AG10803 (cell line): ENCODE results near the gene ANKS1B.

ENCODE experiments used
- DNase-seq: peaks from one replicate; pipeline ENCODE4 v3.0.0; 2010; ENCODE audit warnings: low read depth
- H3K4me3 ChIP-seq: 2 replicates; pipeline ENCODE4 v1.5.1; 2011; ENCODE audit warnings: mild to moderate bottlenecking, low read length, control low read depth
- TF ChIP-seq, protein P1 (sequence below): conservative IDR thresholded peaks from 2 replicates; pipeline ENCODE4 v1.5.1; 2011; ENCODE audit warnings: mild to moderate bottlenecking, low read length, control low read depth, inconsistent platforms

The ANKS1B gene

DNA sequence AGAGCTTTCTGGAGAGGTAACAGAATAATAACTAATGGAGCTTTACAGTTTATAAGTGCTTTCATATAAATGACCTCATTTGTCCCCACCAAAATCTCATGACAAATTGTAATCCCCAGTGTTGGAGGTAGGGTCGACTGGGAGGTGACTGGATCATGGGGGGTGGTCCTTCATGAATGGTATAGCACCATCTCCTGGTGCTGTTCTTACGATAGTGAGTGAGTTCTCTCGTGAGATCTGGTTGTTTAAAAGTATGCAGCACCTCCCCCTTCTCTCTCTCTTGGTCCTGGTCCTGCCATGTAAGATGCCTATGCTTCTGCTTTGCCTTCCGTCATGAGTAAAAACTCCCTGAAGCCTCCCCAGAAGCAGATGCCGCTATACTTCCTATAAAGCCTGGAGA lies 760.5 kb downstream of the ANKS1B start:
- no peak overlapping the region for H3K4me3 ChIP-seq
- TF ChIP-seq, protein P1, sequence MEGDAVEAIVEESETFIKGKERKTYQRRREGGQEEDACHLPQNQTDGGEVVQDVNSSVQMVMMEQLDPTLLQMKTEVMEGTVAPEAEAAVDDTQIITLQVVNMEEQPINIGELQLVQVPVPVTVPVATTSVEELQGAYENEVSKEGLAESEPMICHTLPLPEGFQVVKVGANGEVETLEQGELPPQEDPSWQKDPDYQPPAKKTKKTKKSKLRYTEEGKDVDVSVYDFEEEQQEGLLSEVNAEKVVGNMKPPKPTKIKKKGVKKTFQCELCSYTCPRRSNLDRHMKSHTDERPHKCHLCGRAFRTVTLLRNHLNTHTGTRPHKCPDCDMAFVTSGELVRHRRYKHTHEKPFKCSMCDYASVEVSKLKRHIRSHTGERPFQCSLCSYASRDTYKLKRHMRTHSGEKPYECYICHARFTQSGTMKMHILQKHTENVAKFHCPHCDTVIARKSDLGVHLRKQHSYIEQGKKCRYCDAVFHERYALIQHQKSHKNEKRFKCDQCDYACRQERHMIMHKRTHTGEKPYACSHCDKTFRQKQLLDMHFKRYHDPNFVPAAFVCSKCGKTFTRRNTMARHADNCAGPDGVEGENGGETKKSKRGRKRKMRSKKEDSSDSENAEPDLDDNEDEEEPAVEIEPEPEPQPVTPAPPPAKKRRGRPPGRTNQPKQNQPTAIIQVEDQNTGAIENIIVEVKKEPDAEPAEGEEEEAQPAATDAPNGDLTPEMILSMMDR, result no peak
- no peak for DNase-seq

DNA sequence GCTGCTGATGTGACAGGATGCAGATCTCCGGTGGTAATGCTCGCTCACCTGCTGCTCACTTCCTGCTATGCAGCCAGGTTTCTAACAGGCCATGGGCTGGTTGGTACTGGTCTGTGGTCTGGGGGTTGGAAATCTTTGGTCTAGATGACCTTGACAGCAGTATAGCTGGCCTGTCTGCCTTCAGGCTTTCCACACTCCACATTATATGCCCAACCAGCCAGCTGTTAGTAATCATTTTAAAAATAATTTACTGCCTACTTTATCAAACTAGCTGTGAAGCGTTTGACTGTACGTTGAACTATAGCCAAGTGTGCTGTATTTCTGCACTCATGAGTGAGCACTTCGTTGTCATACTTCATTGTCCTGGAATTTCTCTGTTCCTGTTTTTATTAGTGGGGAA lies 761.2 kb downstream of the ANKS1B start:
- TF ChIP-seq, protein P1, result no peak
- H3K4me3 ChIP-seq, result no peak overlapping the region
- DNase-seq, result no peak

GRCh38 chr12:99213047-99213446 lies 771.7 kb downstream of the ANKS1B start:
- no peak for DNase-seq
- TF ChIP-seq, protein P1, result no peak
- H3K4me3 ChIP-seq, result no peak overlapping the region

DNA sequence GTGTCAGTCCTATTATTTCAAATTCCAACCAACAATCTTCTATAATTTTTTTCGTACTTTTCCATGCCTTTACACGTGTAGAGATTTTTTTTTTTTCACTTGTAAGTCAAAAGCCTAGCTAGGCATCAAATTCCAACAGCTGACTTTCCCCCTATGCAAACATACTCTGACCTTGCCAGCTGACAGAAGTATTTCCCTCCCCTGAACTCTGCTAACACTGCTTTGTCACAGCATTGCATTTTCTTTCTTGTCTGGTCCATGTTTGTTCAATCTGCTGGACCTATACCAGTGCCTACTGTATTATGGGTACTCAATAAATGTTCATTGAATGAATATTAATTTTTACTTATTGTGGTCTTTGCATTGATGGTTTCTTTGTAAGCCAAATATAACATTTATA lies 772.5 kb downstream of the ANKS1B start:
- H3K4me3 ChIP-seq, result no peak overlapping the region
- DNase-seq, result no peak
- TF ChIP-seq, protein P1, result no peak

DNA sequence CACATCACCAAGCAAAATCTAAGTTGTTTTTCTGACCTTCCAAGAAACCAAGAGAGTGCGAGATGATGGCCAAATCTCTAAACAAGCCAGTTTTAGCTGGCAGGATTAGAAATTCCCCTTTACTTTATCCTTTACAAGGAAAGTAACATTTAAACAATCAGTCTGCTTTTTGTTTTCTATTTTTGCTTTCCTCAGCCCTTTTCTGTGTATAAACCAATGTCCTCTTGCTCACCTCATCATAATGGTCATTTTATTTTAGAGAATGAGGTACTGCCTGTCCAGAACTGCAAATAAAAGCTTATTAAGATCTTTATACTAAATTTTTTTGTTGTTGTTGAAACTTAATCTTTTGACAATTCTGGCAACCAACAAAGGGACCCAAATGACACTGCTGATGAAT lies 779.6 kb downstream of the ANKS1B start:
- DNase-seq, result no peak
- TF ChIP-seq, protein P1, result no peak
- no peak overlapping the region for H3K4me3 ChIP-seq

DNA sequence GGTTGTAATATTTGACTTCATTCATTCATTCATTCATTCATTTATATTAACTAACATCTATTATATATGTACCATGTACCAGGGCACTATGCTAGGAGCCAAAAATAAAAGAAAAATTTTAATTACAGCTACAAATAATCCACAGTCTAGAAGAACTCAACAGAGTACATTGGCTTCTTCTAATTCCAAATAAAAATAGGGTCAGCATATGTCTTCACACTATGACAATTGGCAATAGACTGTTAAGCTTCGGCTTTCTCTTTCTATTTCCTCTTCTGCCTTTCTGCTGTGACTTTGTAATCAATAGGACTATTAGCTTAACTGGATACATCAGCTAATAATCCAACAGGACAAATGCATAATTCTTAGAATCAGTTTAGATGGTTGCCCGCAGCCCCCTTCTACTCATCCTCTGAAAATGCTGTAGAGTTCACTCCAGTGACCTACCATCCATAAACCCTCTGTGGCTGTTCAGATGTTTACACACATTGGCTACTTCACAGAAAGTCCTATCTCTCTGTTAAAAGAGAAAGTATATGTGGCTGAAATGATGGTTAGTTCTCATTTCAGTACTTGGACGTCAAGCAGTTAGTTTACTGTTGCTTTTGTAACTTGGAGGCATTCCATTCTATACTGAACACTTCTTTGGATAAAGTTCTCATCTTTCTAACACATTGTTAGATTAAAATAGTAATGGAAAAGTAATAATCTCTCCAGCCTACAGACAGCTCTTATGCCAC lies 782.7 kb downstream of the ANKS1B start:
- H3K4me3 ChIP-seq, result no peak overlapping the region
- DNase-seq, result no peak
- TF ChIP-seq, protein P1, result no peak

- TF ChIP-seq, protein P1, result no peak
- no peak for DNase-seq
Measured at GRCh38 chr12:99200711-99201384, 783.9 kb downstream of the ANKS1B start.

More at GRCh38 chr12:99200711-99201384, 783.9 kb downstream of the ANKS1B start:
- no peak overlapping the region for H3K4me3 ChIP-seq
